GM04503 (cell line): ENCODE data around the gene OTC.

Source experiments
- DNase-seq: peaks from one replicate; pipeline ENCODE4 v3.0.0-alpha.2; 2012; ENCODE audit warnings: low read depth

The OTC gene

GRCh38 chrX:38352362-38352761, at the start of gene OTC:
OTC (plus strand) TSS chrX:38352604; CDS start chrX:38352697, 93 bp downstream.
- DNase-seq: no peak

- DNase-seq: no peak
These were observed 48.4 kb upstream of the OTC start for GRCh38 chrX:38304010-38304409.

- DNase-seq: no peak
These were observed 46.4 kb upstream of the OTC start for GRCh38 chrX:38305971-38306370.

GRCh38 chrX:38311743-38312142, 40.7 kb upstream of the OTC start:
- no peak for DNase-seq

- DNase-seq: peak; percentile 49
These were observed 40.0 kb upstream of the OTC start for GRCh38 chrX:38312436-38312835.

- no peak for DNase-seq
These were observed 39.2 kb upstream of the OTC start for GRCh38 chrX:38313190-38313589.

GRCh38 chrX:38315186-38315585, 37.2 kb upstream of the OTC start:
- DNase-seq: no peak

GRCh38 chrX:38318196-38318595, 34.2 kb upstream of the OTC start:
- DNase-seq: no peak

GRCh38 chrX:38318606-38319005, 33.8 kb upstream of the OTC start:
- DNase-seq: no peak

GRCh38 chrX:38320819-38321218, 31.6 kb upstream of the OTC start:
- no peak for DNase-seq

GRCh38 chrX:38326086-38326485, 26.3 kb upstream of the OTC start:
- DNase-seq: no peak

- DNase-seq: peak; percentile 49
These were observed 25.2 kb upstream of the OTC start, which contains the start of gene RPGR for GRCh38 chrX:38327007-38327774. RPGR (minus strand) TSS chrX:38327509; CDS start chrX:38327367, 142 bp downstream.

- no peak for DNase-seq
These were observed 24.7 kb upstream of the OTC start for GRCh38 chrX:38327775-38328081.

GRCh38 chrX:38332505-38332904, 19.9 kb upstream of the OTC start:
- no peak for DNase-seq

- DNase-seq: no peak
These were observed 17.0 kb upstream of the OTC start for GRCh38 chrX:38335382-38335781.

GRCh38 chrX:38336538-38337240, 15.7 kb upstream of the OTC start:
- no peak for DNase-seq

GRCh38 chrX:38341442-38341841, 11.0 kb upstream of the OTC start:
- DNase-seq: no peak

GRCh38 chrX:38342853-38343778, 9.3 kb upstream of the OTC start:
- no peak for DNase-seq

- no peak for DNase-seq
These were observed 6.3 kb upstream of the OTC start for GRCh38 chrX:38346150-38346549.

- peak; percentile 17 for DNase-seq
These were observed 5.3 kb upstream of the OTC start for GRCh38 chrX:38347136-38347535.

- no peak for DNase-seq
These were observed 1.1 kb upstream of the OTC start for GRCh38 chrX:38351346-38351745.

- no peak for DNase-seq
These were observed 4.0 kb downstream of the OTC start for GRCh38 chrX:38356401-38356800.
